T-helper 2 cell (primary cell): ENCODE data around the gene PDE1A.

Source experiments
- DNase-seq, 5 experiments: peaks; one replicate each; pipeline versions ENCODE4 v3.0.0 to v3.0.0-alpha.2; 2012 to 2022

PDE1A gene

GRCh38 chr2:182261860-182262387, 164.9 kb downstream of the PDE1A start:
- no peak for DNase-seq

GRCh38 chr2:182259629-182260150, 167.1 kb downstream of the PDE1A start:
- no peak for DNase-seq

GRCh38 chr2:182252534-182252933, 174.3 kb downstream of the PDE1A start:
- DNase-seq = no peak

GRCh38 chr2:182248898-182249297, 177.9 kb downstream of the PDE1A start:
- no peak for DNase-seq

- DNase-seq = no peak
Observed at GRCh38 chr2:182248362-182248761, 178.5 kb downstream of the PDE1A start.

- no peak for DNase-seq
Observed at GRCh38 chr2:182247831-182248230, 179.0 kb downstream of the PDE1A start.

GRCh38 chr2:182245963-182246362, 180.9 kb downstream of the PDE1A start:
- DNase-seq = no peak

GRCh38 chr2:182242609-182243008, 184.2 kb downstream of the PDE1A start:
- DNase-seq = no peak

GRCh38 chr2:182241936-182242335, 184.9 kb downstream of the PDE1A start:
- DNase-seq = no peak

GRCh38 chr2:182240862-182241371, 185.9 kb downstream of the PDE1A start:
- DNase-seq = peak in 1 of 5 experiments; percentile 34

- DNase-seq = no peak
Observed at GRCh38 chr2:182230561-182230960, 196.3 kb downstream of the PDE1A start.

GRCh38 chr2:182229297-182229696, 197.5 kb downstream of the PDE1A start:
- no peak for DNase-seq

GRCh38 chr2:182228741-182229140, 198.1 kb downstream of the PDE1A start:
- no peak for DNase-seq

GRCh38 chr2:182228073-182228473, 198.8 kb downstream of the PDE1A start:
- no peak for DNase-seq

GRCh38 chr2:182226807-182227206, 200.0 kb downstream of the PDE1A start:
- no peak for DNase-seq

- no peak for DNase-seq
Observed at GRCh38 chr2:182224669-182225068, 202.2 kb downstream of the PDE1A start.

GRCh38 chr2:182220998-182221397, 205.8 kb downstream of the PDE1A start:
- no peak for DNase-seq

GRCh38 chr2:182220335-182220734, 206.5 kb downstream of the PDE1A start:
- no peak for DNase-seq

GRCh38 chr2:182210669-182211068, 216.2 kb downstream of the PDE1A start:
- no peak for DNase-seq

- DNase-seq = no peak
Observed at GRCh38 chr2:182208421-182208820, 218.4 kb downstream of the PDE1A start.

GRCh38 chr2:182207049-182207746, 219.6 kb downstream of the PDE1A start:
- no peak for DNase-seq

GRCh38 chr2:182197529-182197928, 229.3 kb downstream of the PDE1A start:
- DNase-seq = no peak

GRCh38 chr2:182193291-182193690, 233.5 kb downstream of the PDE1A start:
- DNase-seq = no peak

GRCh38 chr2:182191061-182191460, 235.8 kb downstream of the PDE1A start:
- no peak for DNase-seq
